HT-29 (cell line): Measurements from ENCODE around the gene AFP. TPM values are rescaled to one million over a fixed set of nuclear protein-coding genes. Genes with fewer than 3 reads are reported as not detected.

Experiments
- DNase-seq: peaks from one replicate; pipeline ENCODE4 v3.0.0-alpha.2; 2015; ENCODE audit warnings: low spot score
- total RNA-seq: library from RNA; depleted of rRNA; stranded (reverse); fragments of >200 nt; shearing (Covaris generic); gene quantifications from 2 replicates; pipeline ENCODE4 v1.2.3, GENCODE V29; 2014

The AFP gene
- total RNA-seq, 1 experiment from 2014 or later: not detected

- no peak for DNase-seq
Measured at GRCh38 chr4:73414936-73415271, 21.1 kb upstream of the AFP start.

- no peak for DNase-seq
Measured at GRCh38 chr4:73415807-73416238, 20.2 kb upstream of the AFP start.

GRCh38 chr4:73416423-73417087, 19.5 kb upstream of the AFP start:
- no peak for DNase-seq

- DNase-seq: no peak
Measured at GRCh38 chr4:73417342-73417741, 18.7 kb upstream of the AFP start.

GRCh38 chr4:73417973-73418372, 18.0 kb upstream of the AFP start:
- no peak for DNase-seq

- DNase-seq: no peak
Measured at GRCh38 chr4:73418677-73419076, 17.3 kb upstream of the AFP start.

- no peak for DNase-seq
Measured at GRCh38 chr4:73419106-73420038, 16.6 kb upstream of the AFP start.

GRCh38 chr4:73420615-73421014, 15.4 kb upstream of the AFP start:
- no peak for DNase-seq

- no peak for DNase-seq
Measured at GRCh38 chr4:73421708-73422457, 14.1 kb upstream of the AFP start.

- DNase-seq: no peak
Measured at GRCh38 chr4:73422458-73422752, 13.6 kb upstream of the AFP start.

GRCh38 chr4:73423184-73423583, 12.8 kb upstream of the AFP start:
- DNase-seq: no peak

- DNase-seq: no peak
Measured at GRCh38 chr4:73426666-73427065, 9.4 kb upstream of the AFP start.

GRCh38 chr4:73429118-73429517, 6.9 kb upstream of the AFP start:
- no peak for DNase-seq

GRCh38 chr4:73429826-73430587, 6.0 kb upstream of the AFP start:
- no peak for DNase-seq

- no peak for DNase-seq
Measured at GRCh38 chr4:73431813-73432168, 4.2 kb upstream of the AFP start.

- DNase-seq: no peak
Measured at GRCh38 chr4:73432169-73433000, 3.6 kb upstream of the AFP start.

GRCh38 chr4:73433140-73433539, 2.9 kb upstream of the AFP start:
- no peak for DNase-seq

GRCh38 chr4:73434311-73434710, 1.7 kb upstream of the AFP start:
- DNase-seq: peak; percentile 26

GRCh38 chr4:73436674-73437557, 895 bp downstream of the AFP start:
- DNase-seq: no peak

- DNase-seq: no peak
Measured at GRCh38 chr4:73437558-73437956, 1.5 kb downstream of the AFP start.
